C4-2B (cell line): Measurements from ENCODE around the gene NOTCH4.
"Not testable (repeated sequence)": the region's sequence is repeated elsewhere in the genome, so short reads cannot be mapped to it uniquely, and the experiment has no call there.

Experiments used
- ZFX ChIP-seq: fragments of 450-650 bp; IDR thresholded peaks from 2 replicates; pipeline ENCODE4 v1.6.1; 2017
- TF ChIP-seq, protein P1 (sequence below): fragments of 450-650 bp; conservative IDR thresholded peaks from 2 replicates; pipeline ENCODE4 v1.5.1; 2017; ENCODE audit warnings: mild to moderate bottlenecking

DNA sequence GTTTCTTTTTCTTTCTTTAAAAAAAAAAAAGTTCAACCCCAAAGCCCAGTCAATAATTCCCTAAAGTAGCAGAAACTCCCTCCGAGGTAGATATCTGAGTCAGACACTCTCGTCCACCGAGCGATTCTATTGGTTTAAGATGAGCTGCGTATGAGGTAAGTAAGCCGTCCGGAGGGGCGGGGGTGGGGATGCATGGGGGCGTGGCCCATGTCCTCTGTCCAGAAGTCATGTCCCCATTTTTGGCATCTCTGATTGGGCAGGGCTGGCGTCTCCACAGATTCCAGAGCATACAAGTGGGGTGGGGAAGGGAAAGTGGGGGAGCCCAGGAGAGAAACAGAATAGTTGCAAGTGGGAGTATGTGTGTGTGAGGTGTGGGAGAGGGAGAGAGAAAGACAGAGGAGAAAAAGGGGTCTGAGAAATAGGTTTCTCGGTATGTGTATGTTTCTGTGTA lies 38.2 kb downstream of the NOTCH4 start:
- TF ChIP-seq, protein P1, sequence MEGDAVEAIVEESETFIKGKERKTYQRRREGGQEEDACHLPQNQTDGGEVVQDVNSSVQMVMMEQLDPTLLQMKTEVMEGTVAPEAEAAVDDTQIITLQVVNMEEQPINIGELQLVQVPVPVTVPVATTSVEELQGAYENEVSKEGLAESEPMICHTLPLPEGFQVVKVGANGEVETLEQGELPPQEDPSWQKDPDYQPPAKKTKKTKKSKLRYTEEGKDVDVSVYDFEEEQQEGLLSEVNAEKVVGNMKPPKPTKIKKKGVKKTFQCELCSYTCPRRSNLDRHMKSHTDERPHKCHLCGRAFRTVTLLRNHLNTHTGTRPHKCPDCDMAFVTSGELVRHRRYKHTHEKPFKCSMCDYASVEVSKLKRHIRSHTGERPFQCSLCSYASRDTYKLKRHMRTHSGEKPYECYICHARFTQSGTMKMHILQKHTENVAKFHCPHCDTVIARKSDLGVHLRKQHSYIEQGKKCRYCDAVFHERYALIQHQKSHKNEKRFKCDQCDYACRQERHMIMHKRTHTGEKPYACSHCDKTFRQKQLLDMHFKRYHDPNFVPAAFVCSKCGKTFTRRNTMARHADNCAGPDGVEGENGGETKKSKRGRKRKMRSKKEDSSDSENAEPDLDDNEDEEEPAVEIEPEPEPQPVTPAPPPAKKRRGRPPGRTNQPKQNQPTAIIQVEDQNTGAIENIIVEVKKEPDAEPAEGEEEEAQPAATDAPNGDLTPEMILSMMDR, result not testable (repeated sequence)
- TF ChIP-seq ZFX, result not testable (repeated sequence)
